ENCODE measurements around the gene PCCA.

The PCCA gene

GRCh38 chr13:100518394-100519062 is 429.6 kb downstream of the PCCA start:
- no peak for TF ChIP-seq CTCF (IDR thresholded peaks at IDR 0.05; ENCODE audit: extremely low read depth, insufficient read depth, missing control alignments)
- DNase-seq (ENCODE audit: low spot score): no peak
- in situ Hi-C loops (cut with MboI; ENCODE audit: low pct_unique_long_range_greater_than_20kb, low sequenced_read_pairs, unreplicated experiment): loop anchor here (25.0 kb wide), 1 partner anchor 531 kb away; the partner anchor contains the start of gene ZIC2

GRCh38 chr13:100519626-100520025 is 430.7 kb downstream of the PCCA start:
- no peak for TF ChIP-seq CTCF (IDR thresholded peaks at IDR 0.05; ENCODE audit: extremely low read depth, insufficient read depth, missing control alignments)
- DNase-seq (ENCODE audit: low spot score): no peak
- in situ Hi-C loops (cut with MboI; ENCODE audit: low pct_unique_long_range_greater_than_20kb, low sequenced_read_pairs, unreplicated experiment): loop anchor here (25.0 kb wide), 1 partner anchor 532 kb away; the partner anchor contains the start of gene ZIC2

GRCh38 chr13:100520936-100521850 is 432.3 kb downstream of the PCCA start:
- TF ChIP-seq CTCF (IDR thresholded peaks at IDR 0.05; ENCODE audit: extremely low read depth, insufficient read depth, missing control alignments): no peak
- no peak for DNase-seq (ENCODE audit: low spot score)
- in situ Hi-C loops (cut with MboI; ENCODE audit: low pct_unique_long_range_greater_than_20kb, low sequenced_read_pairs, unreplicated experiment): loop anchor here (25.0 kb wide), 1 partner anchor 534 kb away; the partner anchor contains the start of gene ZIC2

GRCh38 chr13:100521851-100522617 is 433.1 kb downstream of the PCCA start:
- in situ Hi-C loops (cut with MboI; ENCODE audit: low pct_unique_long_range_greater_than_20kb, low sequenced_read_pairs, unreplicated experiment): loop anchor here (25.0 kb wide), 1 partner anchor 535 kb away; the partner anchor contains the start of gene ZIC2
- no peak for DNase-seq (ENCODE audit: low spot score)
- TF ChIP-seq CTCF (IDR thresholded peaks at IDR 0.05; ENCODE audit: extremely low read depth, insufficient read depth, missing control alignments): no peak

- TF ChIP-seq CTCF (IDR thresholded peaks at IDR 0.05; ENCODE audit: extremely low read depth, insufficient read depth, missing control alignments): no peak
- in situ Hi-C loops (cut with MboI; ENCODE audit: low pct_unique_long_range_greater_than_20kb, low sequenced_read_pairs, unreplicated experiment): loop anchor here (25.0 kb wide), 1 partner anchor 535 kb away; the partner anchor contains the start of gene ZIC2
- DNase-seq (ENCODE audit: low spot score): no peak
These were observed 433.9 kb downstream of the PCCA start for GRCh38 chr13:100522618-100523309.
